Measurements from ENCODE around the gene SKIC2.
"Not testable (repeated sequence)": the region's sequence is repeated elsewhere in the genome, so short reads cannot be mapped to it uniquely, and the experiment has no call there.

Gene SKIC2

DNA sequence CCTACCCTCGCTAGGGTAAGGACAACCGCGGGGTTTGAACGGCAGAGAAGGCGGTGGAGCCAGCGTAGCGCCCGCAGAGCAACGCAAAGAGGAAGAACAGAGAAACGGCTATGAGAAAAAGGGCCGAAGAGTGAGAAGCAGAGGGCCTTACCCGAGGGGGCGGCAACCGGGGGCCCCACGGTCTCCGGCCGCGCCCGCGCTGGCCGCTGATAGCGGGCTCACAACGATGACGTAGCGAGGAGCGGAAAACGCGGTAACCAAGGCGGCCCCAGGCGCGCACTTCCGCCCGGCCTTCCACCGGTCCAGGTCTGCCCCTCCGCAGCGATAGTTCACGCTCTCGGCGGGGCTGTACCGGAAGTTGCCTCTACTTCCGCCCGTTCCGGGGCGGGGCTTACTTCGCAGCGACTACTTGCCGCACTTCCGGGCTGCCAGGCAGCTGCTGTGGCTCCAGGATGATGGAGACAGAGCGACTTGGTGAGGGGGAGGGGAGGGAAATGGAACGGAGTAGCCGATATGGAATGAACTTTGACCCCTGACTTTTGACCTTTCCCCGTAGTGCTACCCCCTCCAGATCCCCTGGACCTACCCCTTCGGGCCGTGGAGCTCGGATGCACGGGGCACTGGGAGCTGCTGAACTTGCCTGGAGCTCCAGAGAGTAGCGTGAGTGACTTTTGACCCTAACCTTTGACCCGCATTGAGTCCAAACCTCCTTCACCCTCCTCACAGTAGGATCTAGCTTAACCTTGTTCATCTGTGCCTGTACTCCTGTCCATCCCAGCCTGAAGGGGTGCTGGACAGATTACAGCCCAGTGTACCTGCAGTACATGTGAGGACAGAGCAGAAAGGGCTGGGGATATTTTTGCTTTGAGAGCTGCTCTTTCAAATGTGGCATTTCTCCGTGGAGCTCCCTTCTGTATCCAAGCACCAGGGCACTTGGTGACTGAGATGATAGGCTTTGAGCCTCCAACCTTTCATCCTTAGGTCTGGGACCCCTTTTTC, at the start of gene SKIC2, which contains the start of gene NELFE (continued):
- TF ChIP-seq, protein P1, sequence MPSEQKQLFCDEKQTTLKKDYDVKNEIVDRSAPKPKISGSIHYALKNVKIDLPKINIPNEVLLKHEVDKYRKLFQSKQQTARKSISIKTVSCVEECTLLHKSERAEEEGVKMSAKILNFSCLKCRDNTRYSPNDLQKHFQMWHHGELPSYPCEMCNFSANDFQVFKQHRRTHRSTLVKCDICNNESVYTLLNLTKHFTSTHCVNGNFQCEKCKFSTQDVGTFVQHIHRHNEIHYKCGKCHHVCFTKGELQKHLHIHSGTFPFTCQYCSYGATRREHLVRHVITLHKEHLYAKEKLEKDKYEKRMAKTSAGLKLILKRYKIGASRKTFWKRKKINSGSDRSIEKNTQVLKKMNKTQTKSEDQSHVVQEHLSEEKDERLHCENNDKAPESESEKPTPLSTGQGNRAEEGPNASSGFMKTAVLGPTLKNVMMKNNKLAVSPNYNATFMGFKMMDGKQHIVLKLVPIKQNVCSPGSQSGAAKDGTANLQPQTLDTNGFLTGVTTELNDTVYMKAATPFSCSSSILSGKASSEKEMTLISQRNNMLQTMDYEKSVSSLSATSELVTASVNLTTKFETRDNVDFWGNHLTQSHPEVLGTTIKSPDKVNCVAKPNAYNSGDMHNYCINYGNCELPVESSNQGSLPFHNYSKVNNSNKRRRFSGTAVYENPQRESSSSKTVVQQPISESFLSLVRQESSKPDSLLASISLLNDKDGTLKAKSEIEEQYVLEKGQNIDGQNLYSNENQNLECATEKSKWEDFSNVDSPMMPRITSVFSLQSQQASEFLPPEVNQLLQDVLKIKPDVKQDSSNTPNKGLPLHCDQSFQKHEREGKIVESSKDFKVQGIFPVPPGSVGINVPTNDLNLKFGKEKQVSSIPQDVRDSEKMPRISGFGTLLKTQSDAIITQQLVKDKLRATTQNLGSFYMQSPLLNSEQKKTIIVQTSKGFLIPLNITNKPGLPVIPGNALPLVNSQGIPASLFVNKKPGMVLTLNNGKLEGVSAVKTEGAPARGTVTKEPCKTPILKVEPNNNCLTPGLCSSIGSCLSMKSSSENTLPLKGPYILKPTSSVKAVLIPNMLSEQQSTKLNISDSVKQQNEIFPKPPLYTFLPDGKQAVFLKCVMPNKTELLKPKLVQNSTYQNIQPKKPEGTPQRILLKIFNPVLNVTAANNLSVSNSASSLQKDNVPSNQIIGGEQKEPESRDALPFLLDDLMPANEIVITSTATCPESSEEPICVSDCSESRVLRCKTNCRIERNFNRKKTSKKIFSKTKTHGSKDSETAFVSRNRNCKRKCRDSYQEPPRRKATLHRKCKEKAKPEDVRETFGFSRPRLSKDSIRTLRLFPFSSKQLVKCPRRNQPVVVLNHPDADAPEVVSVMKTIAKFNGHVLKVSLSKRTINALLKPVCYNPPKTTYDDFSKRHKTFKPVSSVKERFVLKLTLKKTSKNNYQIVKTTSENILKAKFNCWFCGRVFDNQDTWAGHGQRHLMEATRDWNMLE (tag by site-specific recombination; conservative IDR thresholded peaks at IDR 0.05; ENCODE audit: low read depth) = peak; percentile 93
- no peak for TF ChIP-seq ZNF544 (tag by site-specific recombination; IDR thresholded peaks at IDR 0.05)
- TF ChIP-seq ZNF292 (tag by site-specific recombination; IDR thresholded peaks at IDR 0.05; ENCODE audit: borderline replicate concordance, low read depth) = no peak

- not testable (repeated sequence) for H3K36me3 ChIP-seq (ENCODE audit: control insufficient read depth in 2 of 2, insufficient read depth in 1 of 2, low read length in 2 of 2); H3K4me3 ChIP-seq (ENCODE audit: low read depth, low read length); H3K27ac ChIP-seq (ENCODE audit: extremely low read depth, low read depth, low read length); H3K9me3 ChIP-seq (ENCODE audit: control insufficient read depth, insufficient read depth, low read depth, low read length)
- CTCF ChIA-PET = interaction anchor here (0.5 to 1.3 kb wide), 3 partner anchors 10 to 1361 kb away, joined by 3 read pairs; no protein-coding TSS in a partner anchor
- H3K4me1 ChIP-seq (ENCODE audit: control insufficient read depth, insufficient read depth, low read length) = peaks cover 12% of the 10 kb centered on the region; the same call in 1 of the 2 replicates
- TF ChIP-seq EGR2 (tag by site-specific recombination; IDR thresholded peaks at IDR 0.05; ENCODE audit: low read depth) = peak; percentile 6; the same call in 1 of the 2 replicates
- 0 out of 2 replicates have a peak, but pooled peaks have one; percentile 6 for TF ChIP-seq ZFHX2 (tag by site-specific recombination; conservative IDR thresholded peaks at IDR 0.05)
- TF ChIP-seq KLF1 (tag by site-specific recombination; IDR thresholded peaks at IDR 0.05) = 0 out of 2 replicates have a peak, but pooled peaks have one; percentile 36
- POLR2A ChIA-PET = interaction anchor here (0.5 to 1.3 kb wide), 3 partner anchors 9 to 225 kb away, joined by 3 to 6 read pairs (median 4); no protein-coding TSS in a partner anchor
These were observed 49.7 kb upstream of the SKIC2 start for GRCh38 chr6:31909298-31909697.

DNA sequence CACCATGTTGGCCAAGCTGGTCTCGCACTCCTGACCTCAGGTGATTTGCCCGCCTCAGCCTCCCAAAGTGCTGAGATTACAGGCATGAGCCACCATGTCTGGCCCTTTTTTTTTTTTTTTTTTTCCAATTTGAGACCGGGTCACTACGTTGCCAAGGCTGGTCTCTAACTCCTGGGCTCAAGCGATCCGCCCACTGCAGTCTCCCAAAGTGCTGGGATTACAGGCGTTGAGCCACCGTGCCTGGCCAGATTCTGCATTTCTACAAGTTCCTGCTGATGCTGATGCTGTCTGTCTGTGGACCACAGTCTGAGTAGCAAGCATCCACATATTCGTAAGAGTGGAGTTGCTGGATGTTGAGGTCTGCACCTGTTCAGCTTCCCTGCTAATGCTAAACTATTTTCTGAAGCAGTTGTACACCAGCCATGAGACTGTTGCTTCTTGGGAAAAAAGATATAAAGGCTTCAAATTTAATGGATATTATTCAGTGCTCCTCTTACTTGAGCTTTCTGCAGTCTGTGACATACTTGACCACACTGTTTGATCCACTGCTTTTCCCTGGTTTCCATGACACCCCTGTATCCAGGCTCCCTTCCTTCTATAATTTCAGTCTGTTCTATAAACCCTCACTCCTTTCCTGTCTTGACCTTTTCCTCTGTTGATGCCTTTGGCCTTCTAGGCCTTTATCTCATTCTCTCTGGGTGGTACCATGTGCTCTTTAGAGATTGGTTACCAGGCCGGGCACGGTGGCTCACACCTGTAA, 47.0 kb upstream of the SKIC2 start:
- H3K4me3 ChIP-seq (ENCODE audit: low read depth, low read length) = no peak overlapping the region
- peaks cover 9% of the 10 kb centered on the region; the same call in 1 of the 2 replicates for H3K4me1 ChIP-seq (ENCODE audit: control insufficient read depth, insufficient read depth, low read length)
- no peaks in the 10 kb centered on the region for H3K36me3 ChIP-seq (ENCODE audit: control insufficient read depth in 2 of 2, insufficient read depth in 1 of 2, low read length in 2 of 2)
- no peak overlapping the region for H3K27ac ChIP-seq (ENCODE audit: extremely low read depth, low read depth, low read length)
- POLR2A ChIA-PET = interaction anchor here (0.7 to 1.1 kb wide), 3 partner anchors 14 to 982 kb away, joined by 3 to 4 read pairs (median 3); partner anchors contain the start of gene NEU1
- CTCF ChIA-PET = interaction anchor here (0.5 to 0.8 kb wide), 3 partner anchors 9 to 313 kb away, joined by 3 to 6 read pairs (median 3); no protein-coding TSS in a partner anchor
- TF ChIP-seq, protein P2, sequence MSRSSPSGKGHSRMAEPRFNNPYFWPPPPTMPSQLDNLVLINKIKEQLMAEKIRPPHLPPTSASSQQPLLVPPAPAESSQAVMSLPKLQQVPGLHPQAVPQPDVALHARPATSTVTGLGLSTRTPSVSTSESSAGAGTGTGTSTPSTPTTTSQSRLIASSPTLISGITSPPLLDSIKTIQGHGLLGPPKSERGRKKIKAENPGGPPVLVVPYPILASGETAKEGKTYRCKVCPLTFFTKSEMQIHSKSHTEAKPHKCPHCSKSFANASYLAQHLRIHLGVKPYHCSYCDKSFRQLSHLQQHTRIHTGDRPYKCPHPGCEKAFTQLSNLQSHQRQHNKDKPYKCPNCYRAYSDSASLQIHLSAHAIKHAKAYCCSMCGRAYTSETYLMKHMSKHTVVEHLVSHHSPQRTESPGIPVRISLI (tag by site-specific recombination; IDR thresholded peaks at IDR 0.05) = 0 out of 2 replicates have a peak, but pooled peaks have one; percentile 10
- no peak for TF ChIP-seq ZNF664 (tag by site-specific recombination; IDR thresholded peaks at IDR 0.05)
- TF ChIP-seq, protein P3, sequence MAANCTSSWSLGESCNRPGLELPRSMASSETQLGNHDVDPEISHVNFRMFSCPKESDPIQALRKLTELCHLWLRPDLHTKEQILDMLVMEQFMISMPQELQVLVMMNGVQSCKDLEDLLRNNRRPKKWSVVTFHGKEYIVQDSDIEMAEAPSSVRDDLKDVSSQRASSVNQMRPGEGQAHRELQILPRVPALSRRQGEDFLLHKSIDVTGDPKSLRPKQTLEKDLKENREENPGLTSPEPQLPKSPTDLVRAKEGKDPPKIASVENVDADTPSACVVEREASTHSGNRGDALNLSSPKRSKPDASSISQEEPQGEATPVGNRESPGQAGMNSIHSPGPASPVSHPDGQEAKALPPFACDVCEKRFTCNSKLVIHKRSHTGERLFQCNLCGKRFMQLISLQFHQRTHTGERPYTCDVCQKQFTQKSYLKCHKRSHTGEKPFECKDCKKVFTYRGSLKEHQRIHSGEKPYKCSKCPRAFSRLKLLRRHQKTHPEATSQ (tag by site-specific recombination; IDR thresholded peaks at IDR 0.05) = no peak
- no peak for TF ChIP-seq ZEB2 (tag by site-specific recombination; IDR thresholded peaks at IDR 0.05)
- TF ChIP-seq ZBTB17 (tag by site-specific recombination; IDR thresholded peaks at IDR 0.05) = peak; percentile 69
- no peak for TF ChIP-seq ZNF473 (tag by site-specific recombination; IDR thresholded peaks at IDR 0.05)
- no peak for TF ChIP-seq ZNF660 (tag by site-specific recombination; IDR thresholded peaks at IDR 0.05)
- peak; percentile 30; the same call in 1 of the 2 replicates for TF ChIP-seq ZFHX2 (tag by site-specific recombination; conservative IDR thresholded peaks at IDR 0.05)
- TF ChIP-seq ZNF76 (tag by site-specific recombination; IDR thresholded peaks at IDR 0.05; ENCODE audit: borderline replicate concordance, low read depth) = 0 out of 2 replicates have a peak, but pooled peaks have one; percentile 3
- H3K9me3 ChIP-seq (ENCODE audit: control insufficient read depth, insufficient read depth, low read depth, low read length) = no peaks in the 10 kb centered on the region

Data from HEK293 (cell line).